ENCODE measurements around the gene PRKX.
A peak's percentile ranks its signal among the peaks of the same experiment; 100 is the strongest.
"Not testable (repeated sequence)": the region's sequence is repeated elsewhere in the genome, so short reads cannot be mapped to it uniquely, and the experiment has no call there.

The PRKX gene

GRCh38 chrX:3713225-3713936 is at the start of gene PRKX:
PRKX (minus strand) TSS chrX:3713649; CDS start chrX:3713253, 396 bp downstream.
- DNase-seq, result peak; percentile 84

GRCh38 chrX:3763111-3763510 is 49.7 kb upstream of the PRKX start:
- DNase-seq, result no peak

- no peak for DNase-seq
Observed at GRCh38 chrX:3757510-3758025, 44.1 kb upstream of the PRKX start.

GRCh38 chrX:3748052-3748559 is 34.7 kb upstream of the PRKX start:
- DNase-seq, result no peak

- no peak for DNase-seq
Observed at GRCh38 chrX:3743801-3744439, 30.5 kb upstream of the PRKX start.

- DNase-seq, result not testable (repeated sequence)
Observed at GRCh38 chrX:3740946-3741345, 27.5 kb upstream of the PRKX start.

GRCh38 chrX:3738509-3738908 is 25.1 kb upstream of the PRKX start:
- DNase-seq, result no peak

GRCh38 chrX:3736536-3736935 is 23.1 kb upstream of the PRKX start:
- DNase-seq, result not testable (repeated sequence)

- DNase-seq, result not testable (repeated sequence)
Observed at GRCh38 chrX:3735891-3736290, 22.4 kb upstream of the PRKX start.

GRCh38 chrX:3734456-3734855 is 21.0 kb upstream of the PRKX start:
- DNase-seq, result not testable (repeated sequence)

GRCh38 chrX:3733043-3733430 is 19.6 kb upstream of the PRKX start:
- DNase-seq, result no peak

GRCh38 chrX:3732326-3733042 is 19.0 kb upstream of the PRKX start:
- DNase-seq, result not testable (repeated sequence)

- DNase-seq, result no peak
Observed at GRCh38 chrX:3728454-3728853, 15.0 kb upstream of the PRKX start.

- DNase-seq, result not testable (repeated sequence)
Observed at GRCh38 chrX:3723460-3723859, 10.0 kb upstream of the PRKX start.

GRCh38 chrX:3717742-3718420 is 4.4 kb upstream of the PRKX start:
- DNase-seq, result no peak

- DNase-seq, result no peak
Observed at GRCh38 chrX:3715921-3716320, 2.5 kb upstream of the PRKX start.

- DNase-seq, result not testable (repeated sequence)
Observed at GRCh38 chrX:3714706-3715479, 1.4 kb upstream of the PRKX start.

- peak; percentile 28 for DNase-seq
Observed at GRCh38 chrX:3713937-3714434, 537 bp upstream of the PRKX start.

- DNase-seq, result no peak
Observed at GRCh38 chrX:3712870-3713224, 602 bp downstream of the PRKX start.

GRCh38 chrX:3712051-3712869 is 1.2 kb downstream of the PRKX start:
- DNase-seq, result peak; percentile 21

GRCh38 chrX:3711331-3711917 is 2.0 kb downstream of the PRKX start:
- peak; percentile 37 for DNase-seq

Data from 8988T (cell line).